SKM-1 (cell line): ENCODE results near the gene EN2.

ENCODE experiments used
- DNase-seq: peaks from one replicate; lab custom pipeline; 2025; ENCODE audit not compliant: unreplicated experiment; lab: John Stamatoyannopoulos, UW

EN2 gene

GRCh38 chr7:155458111-155458877 is at the start of gene EN2:
Gene EN2, plus strand, starts transcription at chr7:155458129. Its CDS starts 249 bp downstream, at chr7:155458378.
- no peak for DNase-seq

DNA sequence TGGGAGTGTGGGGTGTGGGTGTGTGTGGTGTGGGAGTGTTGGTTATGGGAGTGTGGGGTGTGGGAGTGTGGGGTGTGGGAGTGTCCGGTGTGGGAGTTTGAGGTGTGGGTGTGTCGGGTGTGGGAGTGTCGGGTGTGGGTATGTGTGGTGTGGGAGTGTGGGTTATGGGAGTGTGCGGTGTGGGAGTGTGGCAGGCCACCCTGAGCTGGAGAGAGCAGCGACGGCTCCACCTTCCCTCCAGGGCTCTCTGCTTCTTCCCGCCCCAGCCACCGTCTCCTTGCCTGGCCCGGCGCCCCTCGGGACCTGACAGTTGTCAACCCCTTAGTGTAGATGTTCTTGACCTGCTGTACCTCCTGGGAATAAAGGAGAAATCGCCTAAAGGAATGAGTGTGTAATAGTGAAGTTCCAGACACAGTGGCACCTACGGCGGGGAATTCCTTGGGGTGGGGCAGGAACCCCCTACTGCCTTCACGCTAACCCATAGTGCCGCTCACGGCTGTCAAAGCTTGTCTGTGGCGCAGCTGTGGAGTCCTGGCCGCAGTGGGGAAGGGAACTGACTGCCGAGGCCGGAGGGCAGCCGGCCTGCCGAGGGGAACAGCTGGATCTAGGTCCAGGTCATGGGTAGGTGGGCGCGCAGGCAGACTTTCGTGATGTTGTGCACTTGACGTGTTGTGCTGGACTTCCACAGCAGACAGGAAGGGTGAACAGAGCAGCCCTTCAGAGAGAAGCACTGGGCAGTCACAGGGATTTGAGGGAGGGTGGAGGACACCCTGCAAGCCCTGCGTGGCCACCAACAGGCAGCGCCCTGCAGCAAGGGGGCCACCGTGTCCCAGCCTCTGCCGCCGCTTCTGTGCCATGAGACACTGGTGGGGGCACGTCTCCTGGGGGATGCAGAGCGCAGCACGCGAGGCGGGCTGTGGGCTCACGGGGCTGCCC is 49.0 kb upstream of the EN2 start:
- DNase-seq: no peak

GRCh38 chr7:155409980-155410379 is 47.9 kb upstream of the EN2 start:
- no peak for DNase-seq

- no peak for DNase-seq
These were observed 47.5 kb upstream of the EN2 start for GRCh38 chr7:155410431-155410830.

GRCh38 chr7:155411718-155412415 is 46.1 kb upstream of the EN2 start:
- no peak for DNase-seq

DNA sequence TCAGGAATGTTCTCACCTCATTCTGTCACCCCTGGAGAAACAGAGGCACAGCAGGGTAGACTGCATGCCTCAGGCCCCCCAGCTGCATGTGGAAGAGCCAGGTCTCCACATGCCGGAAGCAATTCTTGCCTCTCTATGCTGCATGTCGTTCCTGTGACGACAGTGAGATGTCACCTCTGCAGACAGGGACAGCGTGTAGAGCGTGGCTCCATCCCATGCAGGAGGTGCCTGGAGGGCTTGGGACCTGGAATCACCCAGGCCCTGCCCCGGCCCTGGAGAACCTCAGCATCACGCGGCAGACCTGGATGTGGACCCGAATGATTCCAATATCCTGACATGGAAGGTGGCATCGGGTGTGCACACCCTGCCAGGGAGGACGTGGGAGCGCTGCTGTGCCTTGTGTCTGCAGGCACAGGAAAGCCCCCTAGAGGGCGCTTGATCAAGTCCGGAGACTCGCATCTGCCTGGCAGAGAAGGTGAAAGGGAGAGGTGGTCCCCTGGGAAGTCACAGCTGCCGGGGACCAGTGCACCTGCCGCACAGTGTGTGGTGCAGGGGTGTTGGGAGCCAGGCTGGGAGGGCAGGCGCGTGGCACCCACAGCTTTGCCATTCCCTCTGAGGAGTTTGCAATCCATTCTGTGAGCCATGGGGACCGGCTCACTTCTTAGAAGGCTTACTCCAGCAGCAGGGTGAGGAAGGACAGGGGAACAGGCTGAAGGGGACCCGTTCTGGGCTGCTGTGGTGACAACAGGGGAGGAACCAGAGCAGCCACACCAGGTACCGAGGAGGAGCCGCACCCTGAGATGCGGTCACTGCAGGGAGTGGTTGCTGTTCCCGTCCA is 45.3 kb upstream of the EN2 start:
- no peak for DNase-seq

- no peak for DNase-seq
These were observed 43.1 kb upstream of the EN2 start for GRCh38 chr7:155414547-155415492.

DNA sequence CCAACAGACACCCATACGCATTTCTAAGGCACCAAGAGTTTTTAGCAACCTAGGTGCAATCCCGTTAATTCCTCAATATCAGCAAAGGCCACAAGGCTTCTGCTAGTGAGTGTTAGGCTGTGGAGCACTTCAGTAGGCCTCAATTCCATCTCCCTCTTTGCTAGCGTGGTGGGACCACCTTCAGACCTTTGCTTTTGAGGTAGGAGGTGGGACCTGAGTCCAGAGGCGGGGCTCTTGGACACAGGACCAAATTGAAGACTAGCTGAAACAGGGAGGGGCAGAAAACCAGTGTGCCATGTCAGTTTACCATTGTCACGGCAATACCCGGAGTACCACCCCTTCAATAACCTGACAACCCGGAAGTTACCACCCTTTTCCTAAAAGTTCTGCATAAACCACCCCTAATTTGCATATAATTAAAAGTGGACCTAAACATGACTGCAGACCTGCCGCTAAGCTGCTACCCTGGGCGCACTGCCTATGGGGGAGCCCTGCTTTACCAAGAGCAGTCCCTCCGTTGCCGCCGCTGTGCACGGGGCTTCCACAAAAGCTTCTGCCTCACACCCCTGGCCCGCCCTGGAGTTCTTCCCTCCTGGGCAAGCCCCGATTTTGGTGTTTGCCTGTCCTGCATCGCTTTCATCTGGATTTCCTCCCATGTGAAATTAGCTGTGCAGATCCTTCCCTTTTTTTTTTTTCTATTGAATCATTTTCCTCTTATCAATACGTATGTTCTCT is 41.1 kb upstream of the EN2 start:
- DNase-seq: no peak

- DNase-seq: no peak
These were observed 39.6 kb upstream of the EN2 start for GRCh38 chr7:155418304-155418703.

DNA sequence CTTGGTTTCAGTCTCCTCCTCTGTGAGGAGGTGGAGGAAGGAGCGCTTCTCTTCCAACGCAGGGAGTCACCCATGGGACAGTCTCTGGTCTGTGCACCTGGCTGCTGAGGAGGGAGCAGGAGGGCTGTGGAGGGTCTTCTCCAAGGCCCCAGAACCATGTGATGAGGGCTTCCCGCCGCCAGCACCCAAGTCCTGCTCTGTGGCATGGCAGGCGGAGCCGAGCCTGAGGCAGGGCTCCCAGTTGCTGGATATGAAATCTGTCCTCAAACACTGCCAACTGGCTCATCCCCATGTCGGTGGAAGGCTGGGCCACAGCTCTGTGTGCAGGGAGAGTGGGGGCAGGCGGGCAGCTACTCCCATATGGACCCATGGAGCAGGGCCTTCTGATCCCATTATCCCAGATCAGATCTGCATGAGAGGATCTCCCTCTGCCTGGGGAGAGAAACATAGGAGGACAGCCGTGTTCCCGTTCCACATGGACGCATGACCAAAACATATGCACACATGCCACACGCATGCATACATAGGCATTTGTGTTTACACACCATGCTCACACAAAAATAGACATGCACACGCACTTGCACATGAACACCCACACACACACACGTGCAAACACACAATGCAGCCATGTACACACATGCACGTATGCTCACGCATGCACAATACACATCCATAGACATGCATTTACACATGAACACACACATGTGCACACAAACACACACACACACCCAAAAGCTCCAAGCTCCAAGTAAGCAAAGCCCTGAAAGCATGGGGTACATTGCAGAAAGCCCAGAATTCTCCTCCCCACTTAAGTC is 38.8 kb upstream of the EN2 start:
- DNase-seq: no peak

DNA sequence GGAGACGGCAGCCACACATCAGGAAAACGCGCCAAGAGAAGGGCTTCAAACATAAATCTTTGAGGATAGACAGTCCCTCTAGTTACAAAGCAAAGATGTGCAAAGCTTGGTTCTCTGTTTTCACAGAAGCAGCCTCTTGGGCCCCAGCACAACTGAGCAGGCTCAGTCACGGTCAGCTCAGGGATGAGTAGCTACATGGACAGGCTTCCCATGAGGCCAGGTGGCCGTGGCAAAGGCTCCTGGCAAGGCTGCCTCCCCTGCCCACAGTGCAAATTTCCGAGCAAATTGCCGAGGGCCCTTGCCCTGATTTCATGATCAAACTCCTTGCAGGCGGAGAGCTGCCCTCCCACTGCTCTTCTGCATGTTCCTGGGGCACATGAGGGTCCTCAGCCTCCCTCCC is 37.8 kb upstream of the EN2 start:
- no peak for DNase-seq

DNA sequence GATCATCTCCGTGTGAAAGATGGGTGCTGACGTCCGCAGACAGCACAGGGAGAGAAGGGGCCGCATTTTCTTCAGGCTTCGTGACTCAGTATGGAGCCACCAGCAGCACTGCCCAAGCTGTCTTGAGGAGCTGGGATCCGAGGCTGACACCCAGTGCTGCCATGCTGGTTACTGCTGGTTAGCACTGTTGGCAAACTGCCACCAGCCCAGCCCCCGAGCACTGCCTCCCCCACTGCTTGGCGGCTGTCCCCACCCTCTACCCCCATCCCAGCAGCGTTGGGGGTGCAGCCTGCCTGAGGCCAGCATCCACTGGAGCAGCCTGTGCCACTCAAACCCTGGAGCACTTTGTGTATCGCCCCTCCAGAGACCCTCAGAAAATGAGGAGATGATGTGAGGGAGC is 35.8 kb upstream of the EN2 start:
- no peak for DNase-seq

- no peak for DNase-seq
These were observed 35.2 kb upstream of the EN2 start for GRCh38 chr7:155422599-155423336.

- no peak for DNase-seq
These were observed 34.3 kb upstream of the EN2 start for GRCh38 chr7:155423337-155424285.

DNA sequence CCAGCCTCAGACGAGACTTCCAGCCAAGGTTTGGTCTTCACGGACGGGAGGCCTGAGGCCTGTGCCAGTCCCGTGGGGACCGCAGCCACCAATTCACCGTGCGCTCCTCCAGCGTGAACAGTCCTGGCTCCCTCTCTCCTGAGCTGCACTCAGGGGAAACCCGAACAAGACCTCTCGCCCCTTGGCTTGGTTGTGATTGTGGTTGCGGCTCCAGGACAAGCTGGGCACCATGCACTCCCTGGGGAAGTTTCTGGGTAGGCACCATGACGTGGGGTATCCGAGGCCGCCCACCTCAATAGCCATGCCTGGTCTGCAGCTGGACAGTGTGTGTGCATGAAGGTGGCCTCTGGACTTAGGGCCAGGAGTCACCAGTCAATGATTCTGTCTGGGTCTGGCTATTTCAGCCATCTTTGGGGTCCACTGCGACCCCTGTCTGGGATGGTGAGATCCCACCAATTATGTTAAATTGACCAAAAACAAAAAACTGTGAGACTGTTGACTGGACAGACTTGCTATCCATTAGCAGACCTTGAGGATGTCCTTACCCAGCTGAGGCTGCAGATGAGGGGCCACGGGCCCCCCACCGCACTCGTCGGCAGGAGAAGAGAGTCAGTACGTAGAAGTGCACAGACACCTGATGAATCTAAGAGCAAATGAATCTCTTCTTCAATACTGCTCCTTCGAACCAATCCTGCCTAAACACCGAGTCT is 33.5 kb upstream of the EN2 start:
- no peak for DNase-seq

DNA sequence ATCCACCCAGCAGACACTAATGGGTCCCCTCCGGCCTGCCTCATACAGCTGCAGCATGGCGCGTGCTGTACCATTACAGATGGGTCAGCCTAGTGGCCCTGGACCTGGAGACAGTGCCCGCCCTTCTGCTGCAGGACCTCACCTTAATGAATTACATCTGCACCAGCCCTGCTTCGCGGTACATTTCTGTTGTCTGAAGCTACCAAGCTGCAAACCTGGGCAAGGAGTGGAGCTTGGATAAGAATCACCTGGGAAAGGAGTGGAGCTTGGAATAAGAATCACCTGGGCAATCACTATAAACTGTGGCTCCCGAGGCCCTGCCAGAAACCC is 33.0 kb upstream of the EN2 start:
- DNase-seq: no peak
